Measurements from ENCODE around the gene RAB11FIP4.

RAB11FIP4 gene

DNA sequence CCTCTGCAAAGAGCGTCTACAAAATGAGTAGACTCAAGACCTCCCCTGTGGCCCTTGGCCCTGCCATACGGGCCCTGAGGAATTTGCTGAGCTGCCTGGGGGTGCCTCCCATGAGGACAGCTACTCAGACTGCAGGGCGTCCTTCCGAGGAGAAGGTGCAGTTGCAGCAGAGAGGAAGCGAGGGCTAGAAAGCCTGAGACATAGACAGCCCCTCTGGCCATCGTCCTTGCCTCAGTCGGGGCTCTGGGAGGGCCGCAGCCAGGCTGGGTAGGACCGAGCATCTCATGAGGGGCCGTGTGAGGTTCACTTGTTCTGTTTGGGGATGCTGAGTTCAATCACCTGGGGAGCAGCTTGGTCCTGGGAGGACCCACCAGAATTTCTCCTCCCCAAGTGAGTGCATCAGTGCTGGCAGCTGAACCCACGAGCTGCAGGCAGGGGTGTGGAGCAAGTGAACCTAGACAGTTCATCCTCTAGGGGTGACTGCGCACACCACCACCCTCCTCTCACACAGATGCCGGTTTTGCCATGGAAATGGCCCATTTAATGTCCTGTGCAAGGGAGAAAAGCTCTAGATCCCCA, 20.3 kb downstream of the RAB11FIP4 start:
- DNase-seq: no peak

DNA sequence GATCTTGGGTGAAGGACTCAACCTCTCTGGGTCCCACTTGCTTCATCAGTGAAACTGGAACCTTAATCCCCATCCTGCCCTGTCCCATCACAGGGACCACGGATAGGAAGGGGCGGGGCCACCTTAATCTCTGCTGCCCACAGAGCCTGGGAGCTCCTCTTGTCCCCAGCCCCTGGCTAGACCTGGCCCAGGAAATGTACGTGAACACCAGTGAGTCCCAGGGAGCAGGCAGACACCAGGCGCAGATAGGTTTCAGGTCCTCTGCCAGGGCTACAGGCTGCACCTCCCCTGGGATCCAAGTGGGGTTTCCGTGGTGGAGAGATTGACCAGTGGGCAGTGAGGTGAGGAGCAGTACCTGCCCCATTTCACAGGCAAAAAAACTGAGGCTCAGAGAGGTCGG, 21.0 kb downstream of the RAB11FIP4 start:
- DNase-seq: no peak

DNA sequence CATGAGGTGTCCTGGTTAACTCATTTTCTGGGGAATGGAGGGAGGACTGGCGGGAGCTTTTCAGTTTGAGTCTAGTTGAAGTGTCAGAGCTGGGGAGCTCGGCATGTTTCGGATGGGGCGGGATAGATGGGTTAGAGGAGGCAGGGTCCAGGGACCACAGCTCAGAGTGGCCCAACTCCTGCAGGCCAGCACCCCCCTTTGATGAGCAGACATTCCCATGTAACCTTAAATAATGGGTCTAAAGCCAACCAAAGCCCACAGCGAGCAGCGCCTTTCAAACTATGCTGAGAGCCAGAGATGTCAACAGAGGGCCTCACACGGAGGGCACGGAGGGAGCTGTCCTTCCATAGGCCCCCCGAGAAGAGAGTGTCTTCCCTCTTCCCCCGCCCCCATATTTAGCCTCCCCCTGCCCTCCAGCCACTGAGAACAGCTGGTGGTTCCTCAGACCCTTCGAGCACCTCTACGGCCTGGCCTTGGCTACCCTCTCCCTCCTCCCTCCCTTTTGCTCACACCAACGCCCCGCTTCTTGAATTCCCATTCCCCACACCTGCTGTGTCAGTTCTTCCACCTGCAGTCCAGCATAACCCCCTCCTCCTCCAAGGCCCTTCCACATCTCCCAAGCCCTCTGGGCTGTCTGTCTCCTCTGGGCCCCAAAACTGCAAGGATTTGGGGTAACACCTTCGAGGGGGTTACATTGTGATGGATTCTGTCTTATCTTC, 21.8 kb downstream of the RAB11FIP4 start:
- no peak for DNase-seq

DNA sequence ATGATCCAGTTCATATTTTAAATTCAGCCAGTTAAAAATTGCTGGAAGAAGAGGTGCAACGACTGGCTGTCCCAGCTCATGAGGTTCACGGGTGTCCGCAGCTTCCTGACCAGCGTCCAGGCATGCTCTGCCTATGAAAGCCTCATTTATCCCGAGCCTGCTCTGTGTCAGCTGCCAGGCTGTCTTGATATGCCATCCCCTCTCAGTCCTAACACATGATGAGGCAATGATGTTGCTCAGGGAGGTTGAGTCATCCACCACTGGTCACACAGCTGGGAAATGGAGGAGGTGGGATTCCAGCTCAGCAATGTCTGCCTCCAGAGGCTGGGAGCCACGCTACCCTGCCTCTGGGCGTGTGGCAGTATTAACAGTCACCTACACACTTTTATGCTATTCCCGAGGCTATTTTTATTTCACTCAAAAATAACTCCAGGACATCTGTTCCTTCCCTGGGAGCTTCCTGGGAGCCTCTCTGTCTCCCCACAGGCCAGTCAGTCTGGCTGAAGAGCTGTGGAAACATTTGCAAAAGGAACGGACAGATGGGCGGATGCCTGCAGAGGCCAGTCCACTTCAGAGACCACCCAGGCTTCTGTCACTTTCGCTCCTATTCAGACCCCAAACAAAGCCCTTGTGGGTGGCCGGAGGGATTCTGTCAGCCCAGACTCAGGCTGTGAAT, 22.5 kb downstream of the RAB11FIP4 start:
- DNase-seq: no peak

DNA sequence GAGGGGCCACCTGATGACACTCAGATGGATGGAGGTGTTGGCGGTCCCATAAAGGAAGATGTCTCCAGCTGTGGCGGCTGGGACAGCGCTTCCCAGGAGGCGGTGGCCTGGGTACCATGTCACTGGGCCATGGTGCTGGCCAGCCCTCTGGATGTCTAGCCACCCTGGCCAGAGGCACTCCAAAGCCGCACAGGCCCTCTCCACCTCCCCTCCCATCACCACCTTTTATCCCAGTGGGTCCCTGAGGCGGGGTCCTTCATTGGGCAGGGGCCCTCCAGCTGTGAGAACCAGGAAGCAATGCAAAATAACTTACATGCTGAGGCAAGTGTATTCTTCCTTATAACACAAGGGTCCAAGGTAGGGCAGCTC, 23.1 kb downstream of the RAB11FIP4 start:
- no peak for DNase-seq

DNA sequence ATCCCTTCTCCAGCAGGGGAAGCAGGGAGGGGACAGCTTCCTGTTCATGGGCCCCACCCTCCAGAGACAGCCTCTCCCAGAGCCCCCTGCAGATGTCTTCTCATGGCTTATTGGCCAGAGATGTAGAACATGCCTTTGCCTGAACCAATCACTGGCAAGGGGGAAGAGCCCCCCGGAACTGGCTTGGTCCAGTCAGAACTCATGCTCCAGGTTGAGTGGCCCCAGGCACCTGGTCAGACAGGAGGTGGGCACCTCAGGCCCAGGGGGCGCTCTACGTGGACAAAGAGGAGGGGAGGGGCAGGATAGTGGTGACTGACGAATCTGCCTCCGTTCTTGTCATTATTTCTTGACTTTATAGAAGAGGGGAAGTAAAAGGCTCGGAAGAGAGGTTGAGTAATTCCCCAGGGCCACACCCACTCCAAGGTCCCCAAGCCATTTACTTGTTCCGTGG, 23.6 kb downstream of the RAB11FIP4 start:
- no peak for DNase-seq

DNA sequence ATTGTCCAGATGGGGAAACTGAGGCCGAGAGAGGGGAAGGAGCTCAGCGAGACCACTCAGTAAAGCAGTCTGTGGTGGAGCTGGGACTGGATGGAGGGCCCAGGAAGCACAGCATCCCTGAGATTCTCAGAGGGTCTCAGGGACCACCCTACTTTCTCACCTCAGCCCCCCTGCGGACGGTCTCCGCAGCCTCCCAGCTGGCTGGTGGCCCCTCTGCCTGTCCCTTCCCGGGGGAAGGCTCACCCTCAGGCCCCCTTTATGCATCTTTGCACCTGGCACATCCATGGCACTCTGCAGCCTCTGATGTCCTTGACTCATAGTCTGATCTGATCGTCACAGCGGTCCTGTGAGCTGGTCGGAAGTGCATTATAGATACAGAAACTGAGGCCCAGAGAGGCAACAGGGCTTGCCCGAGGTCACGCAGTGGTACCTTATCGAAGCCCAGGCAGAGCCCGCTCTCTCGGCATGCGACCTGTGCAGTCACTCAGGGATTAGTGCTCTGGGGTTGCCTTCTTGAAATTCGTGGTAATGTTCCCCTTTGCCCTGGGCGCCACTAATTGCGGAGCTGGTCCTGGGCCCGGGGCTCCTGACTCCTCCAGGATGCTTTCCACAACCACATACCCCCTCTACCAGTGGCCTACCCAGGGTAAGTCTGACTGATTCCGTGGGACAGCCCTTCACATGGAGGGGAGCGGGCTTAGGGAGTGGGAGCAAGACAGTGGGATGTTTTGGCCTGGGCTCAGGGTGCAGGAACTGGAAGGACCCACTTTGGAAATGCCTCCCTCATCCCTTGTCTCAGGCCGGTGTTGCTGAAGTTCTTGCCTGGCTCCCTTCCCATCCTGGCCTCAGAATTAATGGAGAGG, 24.4 kb downstream of the RAB11FIP4 start:
- DNase-seq: no peak

DNA sequence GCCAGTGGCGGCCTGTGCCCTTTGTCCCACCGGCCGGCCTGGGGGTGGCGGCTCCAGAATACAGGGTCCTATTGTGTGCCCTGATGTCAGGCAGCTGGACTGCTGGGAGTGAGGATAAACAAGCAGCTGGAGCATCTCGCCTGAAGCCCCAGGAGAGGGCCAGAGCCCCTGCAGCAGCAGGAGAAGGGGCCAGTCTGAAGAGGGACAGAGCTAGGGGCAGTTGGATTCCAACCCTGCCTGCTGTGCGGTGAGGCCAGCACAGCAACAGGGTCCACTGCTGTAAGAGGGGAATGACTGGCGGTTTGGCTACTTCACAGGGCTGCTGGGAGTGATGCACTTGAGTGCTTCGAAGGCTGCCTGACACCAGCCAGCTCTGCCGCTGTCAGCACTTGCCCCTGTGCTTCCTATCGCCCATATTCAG, 25.0 kb downstream of the RAB11FIP4 start:
- no peak for DNase-seq

DNA sequence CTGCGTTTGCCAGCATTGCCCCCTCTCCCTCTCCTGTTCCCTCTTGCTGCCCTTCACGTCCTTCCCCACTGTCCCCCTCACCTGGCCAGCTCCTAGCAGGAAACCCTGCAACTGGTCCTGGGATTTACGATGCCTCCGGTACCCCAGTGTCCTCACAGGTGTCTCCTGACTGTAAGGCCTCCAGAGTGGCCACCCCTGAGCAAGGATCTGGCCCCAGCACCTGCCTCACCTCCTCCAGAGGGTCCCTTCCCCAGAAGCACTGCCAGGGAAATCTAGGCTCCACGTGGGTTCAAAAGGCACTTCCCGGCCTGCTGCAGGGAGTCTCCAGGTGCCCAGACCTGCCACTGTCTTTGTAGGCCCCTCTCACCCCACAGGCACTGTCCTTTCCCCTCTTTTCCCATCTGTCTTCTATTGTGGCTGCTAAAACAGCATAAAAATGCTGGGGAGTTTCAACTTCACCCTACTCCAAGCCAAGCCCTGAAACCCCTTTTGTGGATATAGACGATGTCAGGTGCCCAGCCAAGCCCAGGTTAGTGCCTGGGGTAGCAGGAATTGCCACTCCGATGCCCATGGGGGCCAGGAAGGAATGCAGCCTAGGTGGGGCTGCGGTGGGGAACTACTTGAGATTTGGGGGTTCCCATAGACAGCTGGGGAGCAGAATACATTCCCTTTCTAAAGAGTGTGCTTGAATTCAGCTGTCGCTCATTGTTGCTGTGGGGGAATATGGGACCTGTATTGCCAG, 25.7 kb downstream of the RAB11FIP4 start:
- no peak for DNase-seq

DNA sequence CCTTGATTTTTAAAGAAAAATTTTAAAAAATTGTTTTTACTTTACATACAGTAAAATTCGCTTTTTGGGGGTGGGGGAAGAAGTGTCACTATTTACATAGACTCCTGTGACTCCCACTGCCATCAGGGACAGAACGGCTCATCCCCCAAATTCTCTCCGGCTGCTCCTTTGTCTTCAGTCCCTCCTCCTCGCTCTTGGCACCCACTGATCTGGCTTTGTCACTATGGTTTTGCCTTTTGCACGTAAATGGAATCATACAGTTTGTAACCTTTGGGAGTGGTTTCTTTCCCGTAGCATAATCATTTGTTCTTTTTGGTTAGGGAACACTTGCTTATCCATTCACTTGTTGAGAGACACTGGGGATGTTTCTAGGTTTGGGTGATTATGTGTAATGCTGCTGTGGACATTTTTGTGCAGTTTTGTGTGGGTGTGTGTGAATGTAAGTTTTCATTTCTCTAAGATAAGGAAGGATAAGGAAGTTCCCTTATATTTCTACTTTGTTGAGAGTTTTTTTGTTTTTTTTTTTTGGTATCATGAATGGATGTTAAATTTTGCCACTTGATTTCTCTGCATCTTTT, 27.4 kb downstream of the RAB11FIP4 start:
- DNase-seq: no peak

DNA sequence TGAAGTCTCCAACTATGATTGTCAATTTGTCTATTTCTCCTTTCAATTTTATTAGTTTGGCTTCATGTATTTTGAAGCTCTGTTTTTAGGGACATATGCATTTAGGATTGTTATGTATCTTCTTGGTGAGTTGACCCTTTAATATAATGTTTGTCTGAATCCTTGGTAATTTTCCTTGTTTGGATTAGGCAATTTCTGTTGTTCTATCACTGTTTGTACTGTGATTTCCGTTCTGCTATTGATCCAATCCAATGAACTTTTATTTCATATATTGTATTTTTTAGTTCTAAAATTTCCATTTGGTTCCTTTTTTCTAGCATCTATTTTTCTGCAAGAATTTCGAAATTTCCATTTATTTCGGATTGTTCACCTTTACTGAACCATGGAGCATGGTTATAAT, 31.0 kb downstream of the RAB11FIP4 start:
- no peak for DNase-seq

DNA sequence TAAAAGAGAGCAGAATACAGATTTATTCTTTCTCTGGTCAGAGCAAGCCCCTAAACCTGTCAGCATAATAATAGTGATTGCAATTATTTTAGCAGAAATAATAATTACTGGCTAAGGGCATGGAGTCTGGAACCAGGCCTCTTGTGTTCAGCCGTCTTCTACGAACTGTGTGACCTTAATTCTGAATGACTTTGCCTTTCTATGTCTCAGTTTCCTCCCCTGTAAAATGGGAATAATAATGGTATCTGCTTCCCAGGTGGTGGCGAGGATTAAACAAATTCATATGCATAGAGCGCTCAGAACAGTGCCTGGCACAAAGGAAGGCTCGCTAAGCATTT, 33.4 kb downstream of the RAB11FIP4 start:
- no peak for DNase-seq

DNA sequence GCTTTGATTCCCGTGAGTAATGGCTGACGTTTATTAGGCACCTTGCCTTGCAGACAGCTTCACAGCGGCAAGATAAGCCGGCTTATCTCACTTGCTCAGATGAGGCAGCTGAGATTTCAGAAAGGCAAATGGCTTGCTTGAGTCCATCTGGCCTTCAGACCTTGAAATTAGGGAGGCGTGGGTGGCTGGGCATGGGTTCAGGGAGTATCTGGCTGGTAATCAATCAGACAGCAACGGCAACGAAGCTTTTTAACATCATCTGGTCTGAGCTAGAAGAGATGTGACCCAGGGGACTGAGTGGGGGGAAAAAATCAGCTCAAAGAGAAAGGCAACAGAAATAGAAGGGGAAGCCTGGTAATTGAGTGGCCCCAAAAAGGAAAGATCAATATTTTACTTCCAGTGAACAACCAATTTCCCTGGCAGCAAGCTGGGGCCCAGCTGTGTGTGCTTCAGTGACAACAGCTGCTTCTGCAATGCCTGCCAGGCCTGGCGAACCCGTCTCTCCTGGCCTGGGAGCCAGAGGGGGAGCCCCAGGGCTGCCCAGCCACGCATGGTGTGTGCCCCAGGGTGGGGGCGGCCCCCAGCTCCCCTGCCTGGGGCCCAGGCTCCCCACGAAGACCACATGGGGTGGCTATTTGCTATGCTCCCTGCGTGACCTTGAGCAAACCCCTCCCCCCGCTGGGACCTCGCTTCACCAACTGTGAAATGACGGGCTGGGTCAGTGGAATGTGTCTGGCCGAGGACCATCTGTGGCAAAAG, 34.0 kb downstream of the RAB11FIP4 start:
- no peak for DNase-seq

DNA sequence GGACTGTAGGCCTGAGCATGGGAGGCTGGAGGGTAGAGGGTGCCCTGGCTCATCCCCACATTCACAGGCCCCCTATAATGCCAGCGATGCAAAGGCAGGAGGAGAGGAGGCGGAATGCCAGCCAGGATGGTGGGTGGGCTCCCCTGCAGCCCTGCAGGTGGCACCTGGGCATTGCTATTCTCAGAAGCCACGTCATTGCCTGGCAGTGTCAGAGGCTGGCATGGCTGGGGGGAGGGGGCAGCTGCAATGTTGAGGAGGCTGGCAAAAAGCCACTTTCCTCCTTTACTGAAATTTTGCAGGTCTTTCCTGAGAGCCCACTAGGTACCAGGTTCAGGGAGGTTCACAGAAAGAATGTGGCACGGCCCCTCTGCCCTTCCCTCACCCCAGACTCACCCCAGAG, 36.2 kb downstream of the RAB11FIP4 start:
- DNase-seq: no peak

DNA sequence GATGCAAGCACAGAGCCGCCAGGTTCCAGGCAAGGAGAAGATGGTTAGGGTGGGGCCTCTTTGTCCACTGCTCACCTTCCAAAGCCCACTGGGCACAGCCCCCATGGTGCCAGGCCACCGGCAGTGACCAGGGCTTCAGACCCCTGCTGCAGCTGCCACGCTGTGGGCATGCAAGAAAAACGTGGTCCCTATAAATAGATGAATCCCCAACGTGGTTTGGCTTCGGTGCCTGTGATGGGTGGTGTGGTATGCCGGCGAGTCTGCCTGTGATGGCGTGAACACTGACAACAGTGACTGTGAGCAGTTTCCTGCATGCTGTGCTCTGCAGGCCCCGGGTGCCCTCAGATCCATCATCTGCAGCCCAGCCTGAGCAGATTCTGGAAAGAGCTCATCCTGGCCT, 36.6 kb downstream of the RAB11FIP4 start:
- no peak for DNase-seq

DNA sequence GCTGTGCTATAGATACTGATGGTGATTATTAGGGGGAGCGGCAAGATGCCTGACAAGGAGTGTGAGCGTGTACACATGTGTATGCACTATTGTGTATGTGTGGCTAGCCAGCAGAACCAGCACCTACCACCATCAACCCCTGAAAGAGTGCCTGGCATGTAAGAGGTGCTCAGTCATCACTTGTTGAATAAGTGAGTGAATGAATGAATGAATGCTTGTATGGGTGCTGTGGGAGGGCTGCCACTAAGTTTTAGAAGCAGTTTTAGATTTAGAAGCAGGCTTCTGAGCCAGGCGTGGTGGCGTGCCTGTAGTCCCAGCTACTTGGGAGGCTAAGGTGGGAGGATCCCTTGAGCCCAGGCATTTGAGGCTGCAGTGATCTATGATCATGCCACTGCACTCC, 37.0 kb downstream of the RAB11FIP4 start:
- DNase-seq: no peak

DNA sequence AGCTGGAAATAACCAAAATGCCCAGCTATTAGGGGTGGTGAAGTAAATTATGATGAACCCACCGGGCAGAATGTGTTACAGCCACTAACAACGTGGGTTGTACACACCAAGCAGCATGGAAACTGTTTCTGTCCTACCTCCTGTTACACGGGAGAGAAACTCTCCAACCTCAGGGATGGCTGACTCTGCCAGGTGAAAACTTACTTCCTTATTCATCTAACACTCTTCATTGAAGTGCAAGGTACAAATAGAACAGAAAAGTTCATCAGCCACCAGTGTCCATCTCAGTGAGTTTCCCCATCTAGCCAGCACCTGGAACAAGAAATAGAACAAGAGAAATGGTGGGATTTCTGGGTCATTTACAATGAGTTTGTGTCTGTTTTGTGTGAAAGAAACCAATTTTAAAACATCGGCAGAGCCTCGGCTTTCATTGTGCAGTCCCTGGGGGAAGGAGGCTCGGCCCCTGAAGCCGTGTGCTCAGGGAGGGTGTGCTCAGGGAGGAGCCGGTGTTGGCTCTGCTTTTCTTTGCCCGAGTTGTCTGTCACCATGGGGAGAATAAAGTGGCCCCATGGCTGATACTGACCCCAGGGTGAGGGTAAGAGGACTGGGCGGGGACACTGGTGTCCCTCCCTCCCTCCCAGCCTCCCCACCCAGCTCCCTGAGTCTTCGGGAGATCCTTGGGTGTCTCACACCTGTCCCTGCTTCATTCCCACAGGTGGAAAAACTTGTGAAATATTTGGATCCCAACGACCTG, 39.8 kb downstream of the RAB11FIP4 start:
- DNase-seq: no peak

DNA sequence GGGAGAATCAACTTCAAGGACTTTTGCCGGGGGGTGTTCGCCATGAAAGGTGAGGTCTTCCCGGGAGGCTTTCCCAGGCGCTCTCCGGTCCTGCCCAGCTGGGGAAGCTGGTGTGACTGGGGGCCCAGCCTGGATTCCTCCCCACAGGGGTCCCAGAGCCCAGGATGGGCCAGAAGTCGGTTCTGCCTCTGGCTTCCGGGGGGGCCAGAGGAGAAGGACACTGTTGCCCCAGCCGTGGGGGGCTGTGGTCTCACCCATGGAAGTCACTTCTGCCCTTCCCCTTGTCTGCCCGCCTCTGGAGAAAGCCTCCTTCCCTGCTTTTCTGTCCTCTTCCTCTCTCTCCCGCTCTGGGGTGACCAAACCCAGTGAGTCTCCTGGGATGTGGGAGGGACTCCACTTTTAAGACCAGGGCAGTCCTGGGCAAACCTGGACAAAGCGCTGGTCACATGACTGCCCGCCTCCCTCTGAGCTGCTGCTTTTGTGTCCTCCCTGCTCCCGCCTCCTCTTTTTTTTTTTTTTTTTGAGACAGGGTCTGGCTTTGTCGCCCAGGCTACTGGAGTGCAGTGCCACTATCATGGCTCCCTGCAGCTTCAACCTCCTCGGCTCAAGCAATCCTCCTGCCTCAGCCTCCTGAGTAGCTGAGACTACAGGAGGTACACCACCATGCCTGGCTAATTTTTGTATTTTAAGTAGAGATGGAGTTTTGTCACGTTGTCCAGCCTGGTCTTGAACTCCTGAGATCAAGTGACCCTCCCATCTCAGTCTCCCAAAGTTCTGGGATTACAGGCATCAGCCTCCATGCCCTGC, 40.6 kb downstream of the RAB11FIP4 start:
- no peak for DNase-seq

DNA sequence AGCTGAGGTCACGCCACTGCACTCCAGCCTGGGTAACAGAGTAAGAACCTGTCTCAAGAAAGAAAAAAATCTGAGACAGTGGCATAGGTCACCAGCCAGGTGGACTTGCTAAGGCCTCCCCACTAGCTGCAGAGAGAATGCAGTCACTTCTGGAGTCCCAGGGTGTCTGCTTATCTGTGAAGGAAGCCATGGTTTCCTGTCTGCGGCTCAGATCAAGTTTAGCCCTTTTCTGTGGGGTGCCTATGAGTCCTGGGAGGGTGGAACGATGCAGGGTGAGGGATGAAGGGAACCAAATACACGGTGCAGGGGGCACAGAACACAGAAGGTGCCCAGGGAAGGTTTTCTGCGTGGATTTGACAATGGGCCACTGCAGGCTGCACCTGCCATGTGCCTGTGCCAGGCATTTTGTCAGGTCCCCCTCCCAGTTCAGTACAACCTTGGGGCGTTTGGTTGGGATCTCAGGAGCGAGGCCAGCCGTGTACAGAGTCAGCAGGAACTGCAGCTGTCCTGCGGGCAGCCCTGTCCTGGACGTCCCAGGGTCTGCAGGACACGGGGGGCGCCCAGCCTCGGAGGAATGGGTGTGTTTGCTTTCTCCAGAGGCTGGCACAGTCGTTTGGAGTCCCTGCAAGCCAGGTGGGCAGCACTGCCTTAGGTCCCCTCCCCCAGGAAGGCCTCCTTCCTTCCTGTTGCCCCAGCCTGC, 41.8 kb downstream of the RAB11FIP4 start:
- DNase-seq: no peak
